NB4 (cell line): Measurements from ENCODE around the gene CREB5.

Source experiments
- CTCF ChIP-seq: IDR thresholded peaks from one replicate; pipeline ENCODE4 v1.5.1; 2012; ENCODE audit warnings: low read depth, low read length
- MYC ChIP-seq: IDR thresholded peaks from 2 replicates; pipeline ENCODE4 v1.6.1; 2011; ENCODE audit warnings: low read depth, low read length
- POLR2A ChIP-seq: IDR thresholded peaks from 2 replicates; pipeline ENCODE4 v1.6.1; 2011; ENCODE audit warnings: mild to moderate bottlenecking; ENCODE audit not compliant: insufficient read length; ENCODE audit errors: extremely low read depth

- no peak for TF ChIP-seq CTCF
- no peak for TF ChIP-seq POLR2A
- TF ChIP-seq MYC: no peak
Observed at GRCh38 chr7:28554802-28555471, 142.6 kb downstream of the CREB5 start.
